Measurements from ENCODE around the gene MMP11.

MMP11 gene

GRCh38 chr22:23782703-23783102, 10.1 kb downstream of the MMP11 start:
- DNase-seq (ENCODE audit: low read depth): no peak
- H3K4me3 ChIP-seq (ENCODE audit: low read depth, low read length): no peak overlapping the region
- in situ Hi-C loops (cut with HindIII; ENCODE audit: low sequenced_read_pairs): no loop called here
- no peak for TF ChIP-seq CTCF (IDR thresholded peaks at IDR 0.05; ENCODE audit: low read depth, low read length, missing control alignments)

GRCh38 chr22:23783265-23784150, 10.9 kb downstream of the MMP11 start:
- H3K4me3 ChIP-seq (ENCODE audit: low read depth, low read length): no peak overlapping the region
- in situ Hi-C loops (cut with HindIII; ENCODE audit: low sequenced_read_pairs): no loop called here
- no peak for TF ChIP-seq CTCF (IDR thresholded peaks at IDR 0.05; ENCODE audit: low read depth, low read length, missing control alignments)

GRCh38 chr22:23784215-23784732, 11.6 kb downstream of the MMP11 start:
- no peak for TF ChIP-seq CTCF (IDR thresholded peaks at IDR 0.05; ENCODE audit: low read depth, low read length, missing control alignments)
- in situ Hi-C loops (cut with HindIII; ENCODE audit: low sequenced_read_pairs): no loop called here
- H3K4me3 ChIP-seq (ENCODE audit: low read depth, low read length): no peak overlapping the region
- peak; percentile 24 for DNase-seq (ENCODE audit: low read depth)

More at GRCh38 chr22:23783265-23784150, 10.9 kb downstream of the MMP11 start:
- no peak for DNase-seq (ENCODE audit: low read depth)

GRCh38 chr22:23786261-23786710, 13.6 kb downstream of the MMP11 start:
- no peak for DNase-seq (ENCODE audit: low read depth)
- no peak for TF ChIP-seq CTCF (IDR thresholded peaks at IDR 0.05; ENCODE audit: low read depth, low read length, missing control alignments)
- H3K4me3 ChIP-seq (ENCODE audit: low read depth, low read length): peak overlapping the region; percentile 86
- in situ Hi-C loops (cut with HindIII; ENCODE audit: low sequenced_read_pairs): no loop called here

- H3K4me3 ChIP-seq (ENCODE audit: low read depth, low read length): peak within 1 kb of the TSS; percentile 86
- TF ChIP-seq CTCF (IDR thresholded peaks at IDR 0.05; ENCODE audit: low read depth, low read length, missing control alignments): no peak
- DNase-seq (ENCODE audit: low read depth): peak; percentile 78
- in situ Hi-C loops (cut with HindIII; ENCODE audit: low sequenced_read_pairs): no loop called here
These were observed 14.3 kb downstream of the MMP11 start, which contains the start of gene SMARCB1 for GRCh38 chr22:23786752-23787599. TSS of gene SMARCB1 (plus strand) at chr22:23786966. CDS start at chr22:23787170, 204 bp downstream.

GRCh38 chr22:23787600-23787896, 14.9 kb downstream of the MMP11 start:
- TF ChIP-seq CTCF (IDR thresholded peaks at IDR 0.05; ENCODE audit: low read depth, low read length, missing control alignments): no peak
- DNase-seq (ENCODE audit: low read depth): no peak
- in situ Hi-C loops (cut with HindIII; ENCODE audit: low sequenced_read_pairs): no loop called here
- peak overlapping the region; percentile 86 for H3K4me3 ChIP-seq (ENCODE audit: low read depth, low read length)
